Upper lobe of right lung (tissue), 1 donor: ENCODE measurements around the gene NTHL1. TPM values are rescaled to one million over a fixed set of nuclear protein-coding genes. Genes with fewer than 3 reads are reported as not detected.
"Not testable (repeated sequence)": the region's sequence is repeated elsewhere in the genome, so short reads cannot be mapped to it uniquely, and the experiment has no call there.

ENCODE experiments used
- ATAC-seq: fragments of 200-7000 bp; cut with Tn5 transposase; one replicate; pipeline ENCODE4 v1.9.1; 2020; ENCODE audit warnings: mild to moderate bottlenecking, moderate library complexity
- DNase-seq: peaks from one replicate; pipeline ENCODE4 v3.0.0-alpha.2; 2020
- H3K27ac ChIP-seq: fragments of 200-600 bp; one replicate; pipeline ENCODE4 v1.8.0; 2022
- H3K27me3 ChIP-seq: fragments of 200-600 bp; one replicate; pipeline ENCODE4 v1.8.0; 2022; ENCODE audit warnings: mild to moderate bottlenecking
- H3K36me3 ChIP-seq: fragments of 200-600 bp; one replicate; pipeline ENCODE4 v1.8.0; 2022
- H3K4me1 ChIP-seq: fragments of 200-600 bp; one replicate; pipeline ENCODE4 v1.8.0; 2022
- H3K4me3 ChIP-seq: fragments of 200-600 bp; one replicate; pipeline ENCODE4 v1.8.0; 2022; ENCODE audit warnings: mild to moderate bottlenecking
- H3K9me3 ChIP-seq: fragments of 200-600 bp; one replicate; pipeline ENCODE4 v1.8.0; 2022
- intact Hi-C: fragments of 100-400 bp; cut with DNase I; formaldehyde crosslinking; loops from one replicate; pipeline ENCODE4 v1.11.0; 2022
- total RNA-seq: library from RNA; stranded (reverse); fragmentation: NEBNext Ultra II Directional; extraction: Animal tissue kit (Norgen Biotek cat#: 25700); gene quantifications from one replicate; pipeline ENCODE4 v1.2.1, GENCODE V29; 2021
- TF ChIP-seq, protein P1 (sequence below): fragments of 200-600 bp; IDR thresholded peaks from one replicate; pipeline ENCODE4 v1.8.0; 2022; ENCODE audit warnings: antibody characterized with exemption
- donor health status: DM: no; HTN: yes; CAD: no; lungs with severe emphysema.

Gene NTHL1
- total RNA-seq, 1 donor from 2014 or later: 26.4 TPM

DNA sequence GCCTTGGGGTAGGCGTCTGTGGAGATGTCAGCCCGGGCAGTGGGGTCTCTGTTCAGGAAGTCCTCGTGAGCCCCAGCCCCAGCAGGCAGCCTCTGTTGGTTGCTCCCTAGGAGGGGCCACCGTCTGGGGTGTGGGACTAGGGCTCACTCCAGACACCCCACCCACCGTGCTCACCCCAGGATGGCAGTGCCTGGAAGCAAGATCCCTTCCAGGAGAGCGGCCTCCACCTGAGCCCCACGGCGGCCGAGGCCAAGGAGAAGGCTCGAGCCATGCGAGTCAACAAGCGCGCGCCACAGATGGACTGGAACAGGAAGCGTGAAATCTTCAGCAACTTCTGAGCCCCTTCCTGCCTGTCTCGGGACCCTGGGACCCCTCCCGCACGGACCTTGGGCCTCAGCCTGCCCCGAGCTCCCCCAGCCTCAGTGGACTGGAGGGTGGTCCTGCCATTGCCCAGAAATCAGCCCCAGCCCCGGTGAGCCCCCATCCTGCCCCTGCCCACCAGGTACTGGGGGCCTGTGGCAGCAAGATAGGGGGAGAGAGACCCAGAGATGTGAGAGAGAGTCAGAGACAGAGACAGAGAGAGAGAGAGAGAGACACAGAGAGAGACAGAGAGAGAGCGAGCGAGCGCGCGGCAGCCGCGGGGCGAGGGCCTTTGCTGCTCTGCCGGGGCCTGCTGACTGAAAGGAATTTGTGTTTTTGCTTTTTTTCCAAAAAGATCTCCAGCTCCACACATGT is 9.8 kb downstream of the NTHL1 start:
- TF ChIP-seq, protein P1, sequence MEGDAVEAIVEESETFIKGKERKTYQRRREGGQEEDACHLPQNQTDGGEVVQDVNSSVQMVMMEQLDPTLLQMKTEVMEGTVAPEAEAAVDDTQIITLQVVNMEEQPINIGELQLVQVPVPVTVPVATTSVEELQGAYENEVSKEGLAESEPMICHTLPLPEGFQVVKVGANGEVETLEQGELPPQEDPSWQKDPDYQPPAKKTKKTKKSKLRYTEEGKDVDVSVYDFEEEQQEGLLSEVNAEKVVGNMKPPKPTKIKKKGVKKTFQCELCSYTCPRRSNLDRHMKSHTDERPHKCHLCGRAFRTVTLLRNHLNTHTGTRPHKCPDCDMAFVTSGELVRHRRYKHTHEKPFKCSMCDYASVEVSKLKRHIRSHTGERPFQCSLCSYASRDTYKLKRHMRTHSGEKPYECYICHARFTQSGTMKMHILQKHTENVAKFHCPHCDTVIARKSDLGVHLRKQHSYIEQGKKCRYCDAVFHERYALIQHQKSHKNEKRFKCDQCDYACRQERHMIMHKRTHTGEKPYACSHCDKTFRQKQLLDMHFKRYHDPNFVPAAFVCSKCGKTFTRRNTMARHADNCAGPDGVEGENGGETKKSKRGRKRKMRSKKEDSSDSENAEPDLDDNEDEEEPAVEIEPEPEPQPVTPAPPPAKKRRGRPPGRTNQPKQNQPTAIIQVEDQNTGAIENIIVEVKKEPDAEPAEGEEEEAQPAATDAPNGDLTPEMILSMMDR: no peak
- peaks cover 90% of the 10 kb centered on the region for H3K4me1 ChIP-seq
- H3K36me3 ChIP-seq: peaks cover 13% of the 10 kb centered on the region
- intact Hi-C loops: no loop called here
- no peaks in the 10 kb centered on the region for H3K9me3 ChIP-seq
- peak; percentile 63 for DNase-seq
- H3K27ac ChIP-seq: peak overlapping the region; percentile 94
- no peak for ATAC-seq
- H3K4me3 ChIP-seq: peak overlapping the region; percentile 8
- no peaks in the 10 kb centered on the region for H3K27me3 ChIP-seq

DNA sequence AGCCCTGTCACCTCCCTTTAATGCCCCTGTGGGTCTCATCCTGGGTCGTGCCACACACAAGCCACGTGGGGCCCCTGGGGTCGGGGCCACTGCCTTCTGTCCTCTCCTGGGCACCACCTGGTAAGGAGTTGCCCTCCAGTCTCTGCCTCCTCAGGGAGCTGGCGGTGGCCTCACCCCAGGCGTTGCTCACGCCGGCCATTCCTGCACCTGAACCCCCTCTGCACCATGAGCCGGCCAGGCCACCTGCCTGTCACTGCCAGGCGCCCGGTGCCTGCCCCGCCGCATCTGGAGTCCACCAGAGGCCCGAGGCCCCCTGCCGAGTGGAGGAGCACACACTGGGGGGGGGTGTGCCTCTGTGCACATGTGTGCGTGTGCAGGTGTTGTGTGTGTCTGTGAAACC is 10.5 kb downstream of the NTHL1 start:
- Histone ChIP-seq H3K4me1 (peaks cover 93% of the 10 kb centered on the region), H3K36me3 (peaks cover 16% of the 10 kb centered on the region), H3K4me3 (peak overlapping the region; percentile 45), H3K27ac (peak overlapping the region; percentile 94), H3K27me3 (no peaks in the 10 kb centered on the region), H3K9me3 (no peaks in the 10 kb centered on the region)
- intact Hi-C loops: no loop called here
- DNase-seq: no peak
- TF ChIP-seq, protein P1: no peak
- ATAC-seq: no peak

DNA sequence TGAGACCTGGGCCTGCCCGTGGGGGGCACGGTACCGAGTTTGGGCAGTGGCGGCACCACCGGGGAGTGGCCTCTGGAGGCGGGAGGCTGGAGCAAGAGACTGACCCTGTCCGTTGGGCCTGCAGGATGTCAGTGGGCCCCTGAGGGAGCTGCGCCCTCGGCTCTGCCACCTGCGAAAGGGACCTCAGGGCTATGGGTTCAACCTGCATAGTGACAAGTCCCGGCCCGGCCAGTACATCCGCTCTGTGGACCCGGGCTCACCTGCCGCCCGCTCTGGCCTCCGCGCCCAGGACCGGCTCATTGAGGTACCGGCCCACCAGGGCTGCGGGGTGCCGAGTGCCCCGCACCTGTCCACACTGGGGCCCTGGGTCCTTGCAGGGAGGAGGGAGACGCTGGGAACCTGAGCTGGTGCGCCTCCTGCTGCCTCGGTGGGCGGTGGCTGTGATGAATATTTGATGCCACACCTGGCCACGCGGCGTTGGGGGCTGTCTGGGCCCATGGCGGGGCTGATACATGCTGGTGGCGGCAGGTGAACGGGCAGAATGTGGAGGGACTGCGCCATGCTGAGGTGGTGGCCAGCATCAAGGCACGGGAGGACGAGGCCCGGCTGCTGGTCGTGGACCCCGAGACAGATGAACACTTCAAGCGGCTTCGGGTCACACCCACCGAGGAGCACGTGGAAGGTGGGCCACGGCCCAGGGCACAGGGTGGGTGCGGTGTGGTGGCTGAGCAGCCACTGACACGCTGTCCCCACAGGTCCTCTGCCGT is 11.3 kb downstream of the NTHL1 start:
- Histone ChIP-seq H3K4me1 (peaks cover 93% of the 10 kb centered on the region), H3K27ac (peak overlapping the region; percentile 94), H3K9me3 (no peaks in the 10 kb centered on the region), H3K36me3 (peaks cover 23% of the 10 kb centered on the region), H3K4me3 (peak overlapping the region; percentile 45), H3K27me3 (no peaks in the 10 kb centered on the region)
- ATAC-seq (no peak), DNase-seq (peak; percentile 64)
- TF ChIP-seq, protein P1: no peak
- intact Hi-C loops: no loop called here

DNA sequence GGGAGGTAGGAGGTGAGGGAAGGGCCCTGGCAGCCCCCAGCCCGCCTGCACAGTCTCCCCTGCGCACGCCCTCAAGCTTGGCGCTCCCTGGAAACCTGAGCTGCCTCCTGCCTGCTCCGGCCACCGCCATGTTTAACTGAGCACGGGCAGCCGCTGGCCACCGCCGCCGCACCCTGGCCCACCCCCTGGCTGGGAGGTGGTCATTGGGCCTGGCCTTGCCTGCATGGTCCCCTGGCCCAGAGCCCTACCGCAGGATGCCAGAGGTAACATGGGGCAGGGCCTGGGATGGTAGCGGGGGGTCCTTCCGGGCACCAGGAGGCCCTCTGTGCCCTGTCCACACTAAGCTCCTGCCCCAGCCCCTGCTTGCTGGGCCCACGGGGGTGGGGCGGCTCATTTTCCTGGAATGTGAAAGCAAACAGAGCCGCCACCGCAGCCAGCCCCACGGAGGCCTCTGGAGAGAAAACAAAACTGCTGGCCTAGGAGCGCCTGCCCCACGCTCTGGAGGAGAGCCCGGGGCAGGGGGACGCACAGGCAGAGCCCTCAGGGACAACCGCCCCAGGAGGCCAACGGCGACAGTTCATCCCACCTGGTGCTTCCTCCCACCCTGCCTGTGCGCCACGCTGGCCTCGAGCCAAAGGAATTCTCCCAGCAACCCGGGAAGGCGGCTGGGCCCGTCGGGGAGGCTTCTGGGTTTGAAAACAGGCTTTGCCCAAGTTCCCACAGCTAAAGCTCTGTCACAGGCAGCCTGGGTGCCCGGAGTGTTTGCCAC is 12.0 kb downstream of the NTHL1 start:
- TF ChIP-seq, protein P1: no peak
- Histone ChIP-seq H3K27ac (peak overlapping the region; percentile 94), H3K4me3 (peak overlapping the region; percentile 45), H3K4me1 (peaks cover 85% of the 10 kb centered on the region), H3K9me3 (no peaks in the 10 kb centered on the region), H3K27me3 (no peaks in the 10 kb centered on the region), H3K36me3 (peaks cover 27% of the 10 kb centered on the region)
- intact Hi-C loops: no loop called here
- peak; percentile 56 for ATAC-seq
- peak; percentile 89 for DNase-seq

DNA sequence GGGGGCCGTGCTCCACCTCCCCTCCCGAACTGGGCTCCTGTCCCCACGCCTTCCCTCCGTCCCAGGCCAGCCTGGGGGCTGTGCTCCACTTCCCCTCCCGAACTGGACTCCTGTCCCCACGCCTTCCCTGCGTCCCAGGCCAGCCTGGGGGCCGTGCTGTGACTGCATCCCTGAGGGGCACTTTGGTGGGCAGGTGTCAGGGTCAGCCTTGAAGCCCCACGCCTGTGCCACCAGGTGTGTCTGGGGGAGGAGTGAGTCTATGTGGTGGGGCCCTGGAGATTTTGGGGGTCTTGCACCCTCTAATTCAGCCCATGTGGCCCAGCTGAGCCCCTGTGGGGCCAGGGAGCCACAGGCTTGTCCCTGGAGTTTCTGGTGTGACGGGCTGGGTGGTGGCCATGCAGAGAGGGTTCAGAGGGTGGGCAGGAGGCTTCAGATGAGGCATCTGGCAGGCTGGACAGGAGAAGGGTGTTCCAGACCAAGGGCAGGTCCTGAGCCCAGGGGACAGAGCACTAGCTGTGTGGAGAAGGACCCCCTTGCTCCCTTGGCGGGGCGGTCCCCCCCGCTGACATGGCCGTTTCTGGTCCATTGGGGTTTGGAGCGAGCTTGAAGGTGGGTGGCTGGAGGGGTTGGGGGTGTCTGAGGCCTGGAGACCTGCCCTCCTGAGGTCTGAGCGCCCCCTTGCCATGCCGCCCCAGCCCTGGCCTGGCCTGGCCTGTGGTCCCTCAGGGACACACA is 12.8 kb downstream of the NTHL1 start:
- peaks cover 81% of the 10 kb centered on the region for H3K4me1 ChIP-seq
- no peaks in the 10 kb centered on the region for H3K9me3 ChIP-seq
- H3K36me3 ChIP-seq: peaks cover 35% of the 10 kb centered on the region
- DNase-seq (no peak), ATAC-seq (no peak)
- H3K27me3 ChIP-seq: no peaks in the 10 kb centered on the region
- H3K27ac ChIP-seq: peak overlapping the region; percentile 94
- peak overlapping the region; percentile 45 for H3K4me3 ChIP-seq
- TF ChIP-seq, protein P1: no peak
- intact Hi-C loops: no loop called here

DNA sequence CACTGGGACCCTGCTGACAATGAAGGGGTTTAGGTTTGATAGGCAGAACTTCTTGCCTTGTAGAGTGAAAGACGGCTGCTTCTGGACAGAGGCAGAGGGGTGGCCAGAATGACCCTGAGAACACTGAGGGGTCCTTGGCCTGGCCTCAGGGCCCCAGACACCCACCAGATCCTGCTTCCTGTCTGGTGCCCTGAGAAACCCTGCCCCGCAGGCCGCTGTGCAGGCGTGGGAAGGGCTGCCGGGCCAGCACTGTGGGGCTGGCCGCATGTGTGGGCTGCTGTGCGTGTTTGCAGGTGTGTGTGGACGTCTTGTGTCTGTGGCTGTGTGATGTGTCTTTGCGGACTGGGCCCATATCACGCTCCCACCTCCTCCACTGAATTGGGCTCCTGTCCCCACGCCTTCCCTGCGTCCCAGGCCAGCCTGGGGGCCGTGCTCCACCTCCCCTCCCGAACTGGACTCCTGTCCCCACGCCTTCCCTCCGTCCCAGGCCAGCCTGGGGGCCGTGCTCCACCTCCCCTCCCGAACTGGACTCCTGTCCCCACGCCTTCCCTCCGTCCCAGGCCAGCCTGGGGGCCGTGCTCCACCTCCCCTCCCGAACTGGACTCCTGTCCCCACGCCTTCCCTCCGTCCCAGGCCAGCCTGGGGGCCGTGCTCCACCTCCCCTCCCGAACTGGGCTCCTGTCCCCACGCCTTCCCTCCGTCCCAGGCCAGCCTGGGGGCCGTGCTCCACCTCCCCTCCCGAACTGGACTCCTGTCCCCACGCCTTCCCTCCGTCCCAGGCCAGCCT is 13.5 kb downstream of the NTHL1 start:
- DNase-seq, ATAC-seq, H3K27me3 ChIP-seq, intact Hi-C loops, H3K9me3 ChIP-seq: not testable (repeated sequence)
- Histone ChIP-seq H3K36me3 (peaks cover 39% of the 10 kb centered on the region), H3K4me3 (peak overlapping the region; percentile 56), H3K4me1 (peaks cover 76% of the 10 kb centered on the region), H3K27ac (peak overlapping the region; percentile 94)
